Ishikawa (cell line): ENCODE measurements around the gene TSHZ3.

Experiments used
- CEBPB ChIP-seq: IDR thresholded peaks from 2 replicates; pipeline ENCODE4 v1.6.1; 2012
- CREB1 ChIP-seq: IDR thresholded peaks from 2 replicates; pipeline ENCODE4 v1.6.1; 2012; ENCODE audit warnings: low read depth
- EGR1 ChIP-seq: IDR thresholded peaks from 2 replicates; pipeline ENCODE4 v1.6.1; 2012
- EP300 ChIP-seq: IDR thresholded peaks from 2 replicates; pipeline ENCODE4 v1.6.1; 2012; ENCODE audit warnings: borderline replicate concordance
- FOXM1 ChIP-seq: IDR thresholded peaks from 2 replicates; pipeline ENCODE4 v1.6.1; 2012; ENCODE audit warnings: low read depth, borderline replicate concordance
- RAD21 ChIP-seq: IDR thresholded peaks from 2 replicates; pipeline ENCODE4 v1.6.1; 2012; ENCODE audit warnings: low read depth
- TAF1 ChIP-seq: IDR thresholded peaks from 2 replicates; pipeline ENCODE4 v1.6.1; 2012; ENCODE audit warnings: low read depth, mild to moderate bottlenecking
- TCF12 ChIP-seq: IDR thresholded peaks from 2 replicates; pipeline ENCODE4 v1.6.1; 2012; ENCODE audit warnings: low read depth
- TEAD4 ChIP-seq: IDR thresholded peaks from 2 replicates; pipeline ENCODE4 v1.6.1; 2012
- YY1 ChIP-seq: IDR thresholded peaks from 2 replicates; pipeline ENCODE4 v1.6.1; 2012; ENCODE audit warnings: low read depth
- ZBTB7A ChIP-seq: IDR thresholded peaks from 2 replicates; pipeline ENCODE4 v1.6.1; 2012; ENCODE audit warnings: low read depth
- TF ChIP-seq, protein P1 (sequence below): IDR thresholded peaks from 2 replicates; pipeline ENCODE4 v1.6.1; 2012
- TF ChIP-seq, protein P2 (sequence below): IDR thresholded peaks from 2 replicates; pipeline ENCODE4 v1.6.1; 2012; ENCODE audit warnings: low read depth, mild to moderate bottlenecking
- TF ChIP-seq, protein P3 (sequence below): IDR thresholded peaks from 2 replicates; pipeline ENCODE4 v1.6.1; 2012

- TF ChIP-seq EP300 (no peak), ZBTB7A (no peak), TCF12 (no peak), TAF1 (no peak), CEBPB (no peak), YY1 (no peak), EGR1 (no peak), CREB1 (no peak), RAD21 (no peak), FOXM1 (no peak), TEAD4 (no peak)
- TF ChIP-seq, protein P1, sequence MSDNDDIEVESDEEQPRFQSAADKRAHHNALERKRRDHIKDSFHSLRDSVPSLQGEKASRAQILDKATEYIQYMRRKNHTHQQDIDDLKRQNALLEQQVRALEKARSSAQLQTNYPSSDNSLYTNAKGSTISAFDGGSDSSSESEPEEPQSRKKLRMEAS: no peak
- TF ChIP-seq, protein P2, sequence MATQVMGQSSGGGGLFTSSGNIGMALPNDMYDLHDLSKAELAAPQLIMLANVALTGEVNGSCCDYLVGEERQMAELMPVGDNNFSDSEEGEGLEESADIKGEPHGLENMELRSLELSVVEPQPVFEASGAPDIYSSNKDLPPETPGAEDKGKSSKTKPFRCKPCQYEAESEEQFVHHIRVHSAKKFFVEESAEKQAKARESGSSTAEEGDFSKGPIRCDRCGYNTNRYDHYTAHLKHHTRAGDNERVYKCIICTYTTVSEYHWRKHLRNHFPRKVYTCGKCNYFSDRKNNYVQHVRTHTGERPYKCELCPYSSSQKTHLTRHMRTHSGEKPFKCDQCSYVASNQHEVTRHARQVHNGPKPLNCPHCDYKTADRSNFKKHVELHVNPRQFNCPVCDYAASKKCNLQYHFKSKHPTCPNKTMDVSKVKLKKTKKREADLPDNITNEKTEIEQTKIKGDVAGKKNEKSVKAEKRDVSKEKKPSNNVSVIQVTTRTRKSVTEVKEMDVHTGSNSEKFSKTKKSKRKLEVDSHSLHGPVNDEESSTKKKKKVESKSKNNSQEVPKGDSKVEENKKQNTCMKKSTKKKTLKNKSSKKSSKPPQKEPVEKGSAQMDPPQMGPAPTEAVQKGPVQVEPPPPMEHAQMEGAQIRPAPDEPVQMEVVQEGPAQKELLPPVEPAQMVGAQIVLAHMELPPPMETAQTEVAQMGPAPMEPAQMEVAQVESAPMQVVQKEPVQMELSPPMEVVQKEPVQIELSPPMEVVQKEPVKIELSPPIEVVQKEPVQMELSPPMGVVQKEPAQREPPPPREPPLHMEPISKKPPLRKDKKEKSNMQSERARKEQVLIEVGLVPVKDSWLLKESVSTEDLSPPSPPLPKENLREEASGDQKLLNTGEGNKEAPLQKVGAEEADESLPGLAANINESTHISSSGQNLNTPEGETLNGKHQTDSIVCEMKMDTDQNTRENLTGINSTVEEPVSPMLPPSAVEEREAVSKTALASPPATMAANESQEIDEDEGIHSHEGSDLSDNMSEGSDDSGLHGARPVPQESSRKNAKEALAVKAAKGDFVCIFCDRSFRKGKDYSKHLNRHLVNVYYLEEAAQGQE: no peak
- TF ChIP-seq, protein P3, sequence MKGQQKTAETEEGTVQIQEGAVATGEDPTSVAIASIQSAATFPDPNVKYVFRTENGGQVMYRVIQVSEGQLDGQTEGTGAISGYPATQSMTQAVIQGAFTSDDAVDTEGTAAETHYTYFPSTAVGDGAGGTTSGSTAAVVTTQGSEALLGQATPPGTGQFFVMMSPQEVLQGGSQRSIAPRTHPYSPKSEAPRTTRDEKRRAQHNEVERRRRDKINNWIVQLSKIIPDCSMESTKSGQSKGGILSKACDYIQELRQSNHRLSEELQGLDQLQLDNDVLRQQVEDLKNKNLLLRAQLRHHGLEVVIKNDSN: no peak
These were observed 63.5 kb downstream of the TSHZ3 start for GRCh38 chr19:31285744-31286143.
